Measurements from ENCODE around the gene SOAT1.
"Not testable (repeated sequence)": the region's sequence is repeated elsewhere in the genome, so short reads cannot be mapped to it uniquely, and the experiment has no call there.

The SOAT1 gene

GRCh38 chr1:179293340-179294327, at the start of gene SOAT1:
TSS of gene SOAT1 (plus strand) at chr1:179293797. CDS start at chr1:179302685, 8,888 bp downstream.
- H3K4me3 ChIP-seq (ENCODE audit: low read depth, low read length), result peak within 1 kb of the TSS; percentile 60

GRCh38 chr1:179245426-179245825, 48.2 kb upstream of the SOAT1 start:
- not testable (repeated sequence) for H3K4me3 ChIP-seq (ENCODE audit: low read depth, low read length)

GRCh38 chr1:179247923-179248322, 45.7 kb upstream of the SOAT1 start:
- H3K4me3 ChIP-seq (ENCODE audit: low read depth, low read length), result no peak overlapping the region

- H3K4me3 ChIP-seq (ENCODE audit: low read depth, low read length), result no peak overlapping the region
Observed at GRCh38 chr1:179251675-179252074, 41.9 kb upstream of the SOAT1 start.

- H3K4me3 ChIP-seq (ENCODE audit: low read depth, low read length), result no peak overlapping the region
Observed at GRCh38 chr1:179252606-179253005, 41.0 kb upstream of the SOAT1 start.

- no peak overlapping the region for H3K4me3 ChIP-seq (ENCODE audit: low read depth, low read length)
Observed at GRCh38 chr1:179253286-179253972, 40.2 kb upstream of the SOAT1 start.

GRCh38 chr1:179262183-179262582, 31.4 kb upstream of the SOAT1 start:
- no peak overlapping the region for H3K4me3 ChIP-seq (ENCODE audit: low read depth, low read length)

- H3K4me3 ChIP-seq (ENCODE audit: low read depth, low read length), result no peak overlapping the region
Observed at GRCh38 chr1:179263121-179263520, 30.5 kb upstream of the SOAT1 start.

GRCh38 chr1:179264507-179264906, 29.1 kb upstream of the SOAT1 start:
- H3K4me3 ChIP-seq (ENCODE audit: low read depth, low read length), result no peak overlapping the region

GRCh38 chr1:179269071-179269470, 24.5 kb upstream of the SOAT1 start:
- H3K4me3 ChIP-seq (ENCODE audit: low read depth, low read length), result no peak overlapping the region

GRCh38 chr1:179274424-179274823, 19.2 kb upstream of the SOAT1 start:
- not testable (repeated sequence) for H3K4me3 ChIP-seq (ENCODE audit: low read depth, low read length)

- H3K4me3 ChIP-seq (ENCODE audit: low read depth, low read length), result no peak overlapping the region
Observed at GRCh38 chr1:179278920-179279319, 14.7 kb upstream of the SOAT1 start.

GRCh38 chr1:179283992-179284391, 9.6 kb upstream of the SOAT1 start:
- no peak overlapping the region for H3K4me3 ChIP-seq (ENCODE audit: low read depth, low read length)

- no peak overlapping the region for H3K4me3 ChIP-seq (ENCODE audit: low read depth, low read length)
Observed at GRCh38 chr1:179287946-179288345, 5.7 kb upstream of the SOAT1 start.

GRCh38 chr1:179288977-179289376, 4.6 kb upstream of the SOAT1 start:
- H3K4me3 ChIP-seq (ENCODE audit: low read depth, low read length), result no peak overlapping the region

GRCh38 chr1:179295164-179295755, 1.7 kb downstream of the SOAT1 start:
- no peak overlapping the region for H3K4me3 ChIP-seq (ENCODE audit: low read depth, low read length)

- no peak overlapping the region for H3K4me3 ChIP-seq (ENCODE audit: low read depth, low read length)
Observed at GRCh38 chr1:179296356-179297104, 2.9 kb downstream of the SOAT1 start.

- no peak overlapping the region for H3K4me3 ChIP-seq (ENCODE audit: low read depth, low read length)
Observed at GRCh38 chr1:179297105-179297378, 3.4 kb downstream of the SOAT1 start.

- no peak overlapping the region for H3K4me3 ChIP-seq (ENCODE audit: low read depth, low read length)
Observed at GRCh38 chr1:179298952-179299351, 5.4 kb downstream of the SOAT1 start.

- H3K4me3 ChIP-seq (ENCODE audit: low read depth, low read length), result no peak overlapping the region
Observed at GRCh38 chr1:179300112-179300511, 6.5 kb downstream of the SOAT1 start.

- no peak overlapping the region for H3K4me3 ChIP-seq (ENCODE audit: low read depth, low read length)
Observed at GRCh38 chr1:179302070-179302469, 8.5 kb downstream of the SOAT1 start.

Data from iPS-11a (cell line).